ENCODE data around the gene PLXNC1.

The PLXNC1 gene
- total RNA-seq, result 47.9 to 65.2 (median 61.0) reads per million in 3 donors

DNA sequence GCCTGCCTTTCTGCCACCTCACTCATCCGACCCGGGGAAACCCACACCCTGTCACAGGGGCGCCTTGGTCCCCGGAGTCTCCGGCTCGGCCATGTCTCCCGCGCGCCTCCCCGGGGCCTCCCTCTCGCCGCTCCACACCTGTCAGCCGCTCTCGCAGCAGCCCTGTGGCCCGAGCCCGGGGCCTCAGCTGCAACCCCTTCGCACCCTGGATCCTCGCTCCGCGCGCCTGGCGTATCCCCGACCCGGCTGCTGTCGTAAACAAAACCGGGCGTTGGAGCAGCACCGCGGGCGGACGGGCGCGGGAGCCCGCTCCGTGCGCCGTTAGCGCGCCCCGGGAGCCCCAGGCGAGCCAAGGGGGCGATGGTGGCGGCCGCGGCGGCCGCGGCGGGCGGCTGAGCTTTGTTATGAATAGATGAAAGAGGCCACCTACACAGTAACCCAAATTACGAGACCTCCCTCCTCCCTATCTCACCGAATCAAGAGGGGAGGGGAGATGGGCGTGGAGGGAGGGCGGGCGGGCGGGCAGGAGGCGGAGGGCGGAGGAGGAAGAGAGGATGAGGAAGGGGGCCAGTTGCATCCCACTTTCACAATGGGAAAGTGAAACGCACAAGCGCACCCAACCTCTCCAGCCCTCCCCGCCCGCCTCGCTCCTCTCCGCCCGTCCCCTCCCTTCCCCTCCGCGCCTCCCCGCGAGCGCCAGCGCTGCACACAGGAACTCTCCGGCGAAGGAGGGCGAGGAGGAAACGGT is at the start of gene PLXNC1:
TSS of gene PLXNC1 (plus strand) at position 587 of the 748 bp plus-strand sequence. CDS start 395 bp downstream, outside the sequence.
- peak; percentile 49 to 56 (median 56) for DNase-seq
- H3K9me3 ChIP-seq (ENCODE audit: control insufficient read depth, low read length), result no peaks in the 10 kb centered on the region
- H3K4me1 ChIP-seq (ENCODE audit: control insufficient read depth, insufficient read depth, low read length, poor library complexity, severe bottlenecking), result peaks cover 14% of the 10 kb centered on the region
- peak within 1 kb of the TSS; percentile 82 for H3K4me3 ChIP-seq (ENCODE audit: insufficient read depth, low read depth, low read length, poor library complexity, severe bottlenecking)
- H3K27me3 ChIP-seq (replicated peaks; ENCODE audit: control insufficient read depth, insufficient read depth, low read length, poor library complexity, severe bottlenecking), result no peaks in the 10 kb centered on the region
- peak within 1 kb of the TSS; percentile 42 for H3K27ac ChIP-seq (ENCODE audit: insufficient read depth, low read length, poor library complexity, severe bottlenecking)
- H3K36me3 ChIP-seq (ENCODE audit: control insufficient read depth, insufficient read depth, low read length), result no peaks in the 10 kb centered on the region

DNA sequence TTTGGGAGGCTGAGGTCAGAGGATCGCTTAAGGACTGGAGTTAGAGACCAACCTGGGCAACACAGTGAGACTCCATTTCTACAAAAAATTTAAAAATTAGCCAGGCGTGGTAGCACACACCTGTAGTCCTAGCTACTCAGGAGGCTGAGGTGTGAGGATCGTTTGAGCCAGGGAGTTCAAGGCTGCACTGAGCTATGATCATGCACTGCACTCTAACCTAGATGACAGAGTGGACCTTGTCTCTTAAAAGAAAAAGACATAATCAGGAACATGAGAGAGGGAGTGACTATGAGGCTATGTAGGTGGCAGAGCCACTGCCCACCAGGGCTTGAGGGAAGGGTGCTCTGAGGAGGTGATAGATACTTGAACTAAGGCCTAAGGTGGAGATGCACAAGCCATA is 49.2 kb upstream of the PLXNC1 start:
- Histone ChIP-seq H3K27ac (ENCODE audit: insufficient read depth, low read length, poor library complexity, severe bottlenecking) (no peak overlapping the region), H3K4me1 (ENCODE audit: control insufficient read depth, insufficient read depth, low read length, poor library complexity, severe bottlenecking) (no peaks in the 10 kb centered on the region), H3K4me3 (ENCODE audit: insufficient read depth, low read depth, low read length, poor library complexity, severe bottlenecking) (no peak overlapping the region), H3K9me3 (ENCODE audit: control insufficient read depth, low read length) (no peaks in the 10 kb centered on the region), H3K36me3 (ENCODE audit: control insufficient read depth, insufficient read depth, low read length) (no peaks in the 10 kb centered on the region), H3K27me3 (replicated peaks; ENCODE audit: control insufficient read depth, insufficient read depth, low read length, poor library complexity, severe bottlenecking) (no peaks in the 10 kb centered on the region)
- DNase-seq, result no peak

DNA sequence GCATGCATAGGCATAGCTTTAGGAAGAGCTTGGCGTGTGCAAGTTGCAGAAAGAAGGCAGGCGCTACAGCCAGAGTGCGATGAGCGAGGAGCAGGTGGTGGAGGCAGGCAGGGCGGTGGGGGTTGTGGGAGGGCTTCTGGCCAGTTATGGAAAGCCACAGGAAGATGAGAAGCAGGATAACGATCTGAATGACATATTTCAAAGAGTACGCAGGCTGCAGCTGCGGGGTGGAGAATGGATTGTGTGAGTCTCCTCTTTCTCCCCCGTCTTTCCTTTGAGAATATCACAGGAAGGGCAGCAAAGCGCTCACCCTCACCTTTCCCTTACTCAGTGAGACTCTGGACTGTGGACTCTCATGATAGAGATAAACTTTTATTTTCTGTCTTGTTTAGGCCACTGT is 48.7 kb upstream of the PLXNC1 start:
- Histone ChIP-seq H3K4me1 (ENCODE audit: control insufficient read depth, insufficient read depth, low read length, poor library complexity, severe bottlenecking) (no peaks in the 10 kb centered on the region), H3K9me3 (ENCODE audit: control insufficient read depth, low read length) (no peaks in the 10 kb centered on the region), H3K27ac (ENCODE audit: insufficient read depth, low read length, poor library complexity, severe bottlenecking) (no peak overlapping the region), H3K27me3 (replicated peaks; ENCODE audit: control insufficient read depth, insufficient read depth, low read length, poor library complexity, severe bottlenecking) (no peaks in the 10 kb centered on the region), H3K36me3 (ENCODE audit: control insufficient read depth, insufficient read depth, low read length) (no peaks in the 10 kb centered on the region), H3K4me3 (ENCODE audit: insufficient read depth, low read depth, low read length, poor library complexity, severe bottlenecking) (no peak overlapping the region)
- DNase-seq, result no peak

DNA sequence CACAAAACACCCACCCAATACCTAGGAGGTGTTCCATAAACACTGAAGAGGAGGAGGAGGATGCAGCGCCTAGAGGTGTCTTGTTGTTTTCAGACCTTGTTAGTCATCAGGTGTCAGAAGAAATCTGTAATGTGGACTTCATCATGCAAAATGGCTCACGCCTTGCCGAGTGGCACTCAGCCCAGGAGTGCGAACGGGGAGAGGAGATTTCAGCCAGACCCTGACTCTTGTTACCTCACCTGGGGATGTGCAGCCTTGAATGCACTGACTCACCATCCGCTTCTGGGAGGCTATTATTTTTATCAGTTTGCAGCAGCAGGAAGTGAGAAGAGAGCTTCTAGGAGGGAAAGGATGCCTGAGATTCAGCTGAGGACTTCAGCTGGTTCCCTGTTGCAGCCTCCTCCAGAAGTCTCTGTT is 48.2 kb upstream of the PLXNC1 start:
- H3K36me3 ChIP-seq (ENCODE audit: control insufficient read depth, insufficient read depth, low read length), result no peaks in the 10 kb centered on the region
- no peak for DNase-seq
- no peaks in the 10 kb centered on the region for H3K4me1 ChIP-seq (ENCODE audit: control insufficient read depth, insufficient read depth, low read length, poor library complexity, severe bottlenecking)
- no peak overlapping the region for H3K27ac ChIP-seq (ENCODE audit: insufficient read depth, low read length, poor library complexity, severe bottlenecking)
- H3K27me3 ChIP-seq (replicated peaks; ENCODE audit: control insufficient read depth, insufficient read depth, low read length, poor library complexity, severe bottlenecking), result no peaks in the 10 kb centered on the region
- H3K9me3 ChIP-seq (ENCODE audit: control insufficient read depth, low read length), result no peaks in the 10 kb centered on the region
- no peak overlapping the region for H3K4me3 ChIP-seq (ENCODE audit: insufficient read depth, low read depth, low read length, poor library complexity, severe bottlenecking)

DNA sequence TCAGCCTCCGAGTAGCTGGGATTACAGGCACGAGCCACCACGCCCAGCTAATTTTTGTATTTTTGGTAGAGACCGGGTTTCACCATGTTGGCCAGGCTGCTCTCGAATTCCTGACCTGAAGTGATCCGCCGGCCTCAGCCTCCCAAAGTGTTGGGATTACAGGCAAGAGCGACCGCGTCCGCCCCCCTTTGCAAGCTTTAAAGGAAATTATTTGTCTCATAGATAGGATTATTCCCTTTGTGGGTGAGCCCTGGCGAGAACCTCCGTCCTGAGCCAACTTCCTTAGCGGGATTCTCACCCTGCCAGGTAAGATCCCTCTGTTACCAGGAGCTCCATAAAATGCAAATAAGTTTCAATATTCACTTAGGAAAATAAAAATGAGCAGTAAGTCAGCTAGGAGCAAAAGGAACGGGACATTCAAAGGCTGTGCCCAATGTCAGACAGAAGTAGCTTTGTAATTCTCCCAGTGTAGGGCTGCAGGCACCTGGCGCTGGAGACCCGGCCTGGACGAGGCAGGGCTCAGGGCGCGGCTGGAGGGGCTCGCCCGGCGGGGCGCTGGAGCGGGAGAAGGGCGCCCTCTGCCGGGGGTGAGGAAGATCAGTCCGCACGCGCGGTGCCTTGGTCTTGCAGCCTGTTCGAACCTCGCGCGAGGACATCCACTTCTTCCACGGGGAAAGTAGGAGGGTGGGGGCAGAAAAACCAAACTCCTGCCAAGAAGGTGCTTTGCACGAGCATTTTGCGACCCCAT is 47.2 kb upstream of the PLXNC1 start:
- H3K9me3 ChIP-seq (ENCODE audit: control insufficient read depth, low read length), result no peaks in the 10 kb centered on the region
- peak; percentile 52 to 62 (median 60) for DNase-seq
- H3K4me3 ChIP-seq (ENCODE audit: insufficient read depth, low read depth, low read length, poor library complexity, severe bottlenecking), result peak overlapping the region; percentile 68
- H3K36me3 ChIP-seq (ENCODE audit: control insufficient read depth, insufficient read depth, low read length), result no peaks in the 10 kb centered on the region
- no peaks in the 10 kb centered on the region for H3K4me1 ChIP-seq (ENCODE audit: control insufficient read depth, insufficient read depth, low read length, poor library complexity, severe bottlenecking)
- H3K27ac ChIP-seq (ENCODE audit: insufficient read depth, low read length, poor library complexity, severe bottlenecking), result peak overlapping the region; percentile 18
- no peaks in the 10 kb centered on the region for H3K27me3 ChIP-seq (replicated peaks; ENCODE audit: control insufficient read depth, insufficient read depth, low read length, poor library complexity, severe bottlenecking)

DNA sequence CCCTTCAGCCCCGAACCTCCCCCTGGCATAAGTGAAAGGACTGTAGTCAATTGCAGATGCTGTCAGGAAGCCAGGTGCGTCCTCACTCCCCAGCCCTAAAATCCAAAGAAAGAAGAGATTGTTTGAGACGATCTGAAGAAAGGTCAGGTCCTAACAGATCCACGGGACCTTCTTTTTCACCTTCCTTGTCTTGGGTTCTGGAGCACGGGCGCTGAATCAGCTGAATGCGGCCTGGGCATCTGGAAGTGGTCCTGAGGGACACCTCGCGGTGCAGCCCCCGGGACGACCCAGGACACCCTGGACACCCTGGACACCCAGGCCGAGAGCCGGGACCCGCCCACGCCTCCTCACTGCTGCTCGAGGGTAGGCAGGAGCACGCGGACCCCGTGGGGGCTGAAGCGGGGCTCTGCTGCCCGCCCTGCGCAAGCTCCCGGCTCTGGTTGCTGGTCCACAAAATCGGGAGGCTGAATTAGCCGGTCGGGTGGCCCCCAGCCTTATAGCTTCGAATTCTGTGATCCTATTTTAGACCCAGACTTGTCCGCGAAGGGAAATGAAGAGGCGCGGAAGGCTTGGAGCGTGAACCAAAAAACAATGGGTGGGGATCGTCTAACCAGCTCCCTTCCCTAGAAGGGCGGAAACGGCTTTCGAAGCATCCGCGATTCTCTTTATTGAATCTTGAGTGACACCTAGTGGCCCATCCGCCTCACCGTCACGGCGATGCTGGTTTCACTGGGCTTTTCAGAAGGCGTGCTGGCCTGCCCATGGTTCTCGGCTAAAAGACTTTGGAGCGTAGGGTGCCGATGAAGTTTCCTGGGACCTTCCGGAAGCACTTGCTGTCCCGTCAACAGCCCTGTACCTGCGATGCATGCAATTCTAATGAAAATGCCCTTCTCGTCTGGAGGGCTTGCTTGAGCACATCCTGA is 46.4 kb upstream of the PLXNC1 start:
- H3K27ac ChIP-seq (ENCODE audit: insufficient read depth, low read length, poor library complexity, severe bottlenecking), result peak overlapping the region; percentile 18
- H3K27me3 ChIP-seq (replicated peaks; ENCODE audit: control insufficient read depth, insufficient read depth, low read length, poor library complexity, severe bottlenecking), result no peaks in the 10 kb centered on the region
- H3K4me3 ChIP-seq (ENCODE audit: insufficient read depth, low read depth, low read length, poor library complexity, severe bottlenecking), result peak overlapping the region; percentile 68
- no peaks in the 10 kb centered on the region for H3K9me3 ChIP-seq (ENCODE audit: control insufficient read depth, low read length)
- DNase-seq, result peak; percentile 64 to 73 (median 67)
- H3K4me1 ChIP-seq (ENCODE audit: control insufficient read depth, insufficient read depth, low read length, poor library complexity, severe bottlenecking), result no peaks in the 10 kb centered on the region
- no peaks in the 10 kb centered on the region for H3K36me3 ChIP-seq (ENCODE audit: control insufficient read depth, insufficient read depth, low read length)

DNA sequence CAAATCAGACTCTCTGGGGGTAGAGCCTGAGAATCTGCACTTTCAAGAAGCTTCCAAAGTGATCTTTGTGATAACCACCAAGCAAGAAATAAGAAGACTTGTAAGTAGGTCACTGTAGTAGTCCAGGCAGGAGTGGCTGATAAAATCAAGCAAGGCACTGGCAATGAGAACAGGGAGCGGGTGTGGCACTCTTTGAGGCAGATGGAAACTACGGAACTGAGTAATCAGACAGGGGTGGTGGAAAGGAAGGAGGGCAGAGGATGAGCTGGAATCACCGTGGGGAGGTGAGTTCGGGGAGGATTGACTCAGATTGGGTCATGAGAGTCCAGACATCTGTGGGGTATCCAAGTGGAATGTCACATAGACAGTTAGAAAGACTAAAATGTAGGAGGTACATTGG is 44.4 kb upstream of the PLXNC1 start:
- Histone ChIP-seq H3K27me3 (replicated peaks; ENCODE audit: control insufficient read depth, insufficient read depth, low read length, poor library complexity, severe bottlenecking) (no peaks in the 10 kb centered on the region), H3K4me1 (ENCODE audit: control insufficient read depth, insufficient read depth, low read length, poor library complexity, severe bottlenecking) (no peaks in the 10 kb centered on the region), H3K4me3 (ENCODE audit: insufficient read depth, low read depth, low read length, poor library complexity, severe bottlenecking) (no peak overlapping the region), H3K36me3 (ENCODE audit: control insufficient read depth, insufficient read depth, low read length) (no peaks in the 10 kb centered on the region), H3K9me3 (ENCODE audit: control insufficient read depth, low read length) (no peaks in the 10 kb centered on the region), H3K27ac (ENCODE audit: insufficient read depth, low read length, poor library complexity, severe bottlenecking) (no peak overlapping the region)
- no peak for DNase-seq

DNA sequence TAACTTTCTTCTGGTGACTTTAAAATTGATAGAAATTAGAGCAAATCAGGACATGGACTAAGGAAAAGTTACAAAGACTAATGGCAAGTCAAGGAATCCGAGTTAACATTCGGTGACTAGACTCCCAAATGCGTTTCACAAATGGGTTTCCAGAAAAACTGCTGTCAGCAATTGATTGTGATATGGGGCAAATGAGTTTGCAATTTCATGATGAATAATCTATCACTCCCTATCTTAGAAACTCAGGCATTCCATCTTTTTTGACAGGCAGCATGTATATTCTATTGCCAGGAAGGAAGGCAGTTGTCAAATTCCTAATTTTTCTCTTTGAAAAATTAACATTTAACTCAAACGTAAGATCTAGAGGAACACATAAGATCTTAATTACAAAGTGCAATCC is 40.5 kb upstream of the PLXNC1 start:
- H3K9me3 ChIP-seq (ENCODE audit: control insufficient read depth, low read length), result no peaks in the 10 kb centered on the region
- H3K27ac ChIP-seq (ENCODE audit: insufficient read depth, low read length, poor library complexity, severe bottlenecking), result no peak overlapping the region

DNA sequence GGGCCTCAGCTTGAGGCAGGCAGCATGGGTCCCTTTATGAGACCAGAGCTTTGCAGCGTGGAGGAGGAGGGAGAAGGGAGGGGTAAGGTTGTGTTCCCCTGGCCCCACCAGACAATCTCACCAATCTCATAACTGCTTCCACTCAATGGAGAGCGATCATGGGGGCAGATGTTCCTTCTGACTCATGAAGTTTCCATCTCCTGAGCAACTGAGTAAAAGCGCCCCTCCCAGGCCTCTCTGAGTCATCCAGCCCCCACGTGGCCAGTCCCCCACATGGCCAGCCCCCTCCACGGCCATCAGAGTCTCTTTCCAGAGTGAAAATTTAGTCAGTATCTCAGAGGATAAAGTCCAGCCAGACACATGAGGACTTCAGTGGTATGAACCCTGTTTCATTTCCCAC is 39.2 kb upstream of the PLXNC1 start:
- H3K27ac ChIP-seq (ENCODE audit: insufficient read depth, low read length, poor library complexity, severe bottlenecking), result no peak overlapping the region
- no peaks in the 10 kb centered on the region for H3K9me3 ChIP-seq (ENCODE audit: control insufficient read depth, low read length)
- no peaks in the 10 kb centered on the region for H3K36me3 ChIP-seq (ENCODE audit: control insufficient read depth, insufficient read depth, low read length)
- H3K4me1 ChIP-seq (ENCODE audit: control insufficient read depth, insufficient read depth, low read length, poor library complexity, severe bottlenecking), result no peaks in the 10 kb centered on the region
- DNase-seq, result no peak
- H3K27me3 ChIP-seq (replicated peaks; ENCODE audit: control insufficient read depth, insufficient read depth, low read length, poor library complexity, severe bottlenecking), result no peaks in the 10 kb centered on the region
- no peak overlapping the region for H3K4me3 ChIP-seq (ENCODE audit: insufficient read depth, low read depth, low read length, poor library complexity, severe bottlenecking)

More for the DNA sequence above, 40.5 kb upstream of the PLXNC1 start:
- Histone ChIP-seq H3K36me3 (ENCODE audit: control insufficient read depth, insufficient read depth, low read length) (no peaks in the 10 kb centered on the region), H3K27me3 (replicated peaks; ENCODE audit: control insufficient read depth, insufficient read depth, low read length, poor library complexity, severe bottlenecking) (no peaks in the 10 kb centered on the region), H3K4me3 (ENCODE audit: insufficient read depth, low read depth, low read length, poor library complexity, severe bottlenecking) (no peak overlapping the region), H3K4me1 (ENCODE audit: control insufficient read depth, insufficient read depth, low read length, poor library complexity, severe bottlenecking) (no peaks in the 10 kb centered on the region)
- no peak for DNase-seq
